GM18508 (cell line): ENCODE results near the gene GPR162.

Source experiments
- ATAC-seq: cut with Tn5 transposase; IDR thresholded peaks from one replicate; pipeline ENCODE4 v1.9.1; 2021; ENCODE audit warnings: moderate number of reproducible peaks; ENCODE audit not compliant: insufficient read depth, unreplicated experiment

The GPR162 gene

GRCh38 chr12:6821591-6822425, at the start of gene GPR162:
Gene GPR162, plus strand, starts transcription at chr12:6821821. Its CDS starts 2,078 bp downstream, at chr12:6823899.
- no peak for ATAC-seq

GRCh38 chr12:6772331-6772695, 49.3 kb upstream of the GPR162 start, which contains the start of gene LAG3:
Gene LAG3, plus strand, starts transcription at chr12:6772520. Its CDS starts 333 bp downstream, at chr12:6772853.
- no peak for ATAC-seq

- no peak for ATAC-seq
These were observed 48.7 kb upstream of the GPR162 start for GRCh38 chr12:6772726-6773589.

- ATAC-seq: no peak
These were observed 47.9 kb upstream of the GPR162 start for GRCh38 chr12:6773590-6774351.

- ATAC-seq: no peak
These were observed 47.0 kb upstream of the GPR162 start for GRCh38 chr12:6774499-6775062.

- ATAC-seq: no peak
These were observed 46.1 kb upstream of the GPR162 start for GRCh38 chr12:6775185-6776174.

- no peak for ATAC-seq
These were observed 44.2 kb upstream of the GPR162 start for GRCh38 chr12:6777386-6777785.

- no peak for ATAC-seq
These were observed 43.4 kb upstream of the GPR162 start for GRCh38 chr12:6778217-6778573.

- no peak for ATAC-seq
These were observed 42.8 kb upstream of the GPR162 start for GRCh38 chr12:6778574-6779550.

GRCh38 chr12:6779708-6780432, 41.8 kb upstream of the GPR162 start:
- no peak for ATAC-seq

- ATAC-seq: no peak
These were observed 41.0 kb upstream of the GPR162 start for GRCh38 chr12:6780573-6780972.

GRCh38 chr12:6782119-6782518, 39.5 kb upstream of the GPR162 start:
- ATAC-seq: no peak

GRCh38 chr12:6782850-6783566, 38.6 kb upstream of the GPR162 start:
- ATAC-seq: no peak

- ATAC-seq: no peak
These were observed 37.8 kb upstream of the GPR162 start for GRCh38 chr12:6783828-6784227.

GRCh38 chr12:6784296-6784695, 37.3 kb upstream of the GPR162 start:
- ATAC-seq: no peak

GRCh38 chr12:6784761-6785160, 36.9 kb upstream of the GPR162 start:
- ATAC-seq: no peak
